Measurements from ENCODE around the gene PRLHR. TPM values are rescaled to one million over a fixed set of nuclear protein-coding genes. Genes with fewer than 3 reads are reported as not detected.

The PRLHR gene
- total and polyA plus RNA-seq, 2 donors from 2014 or later = not detected

GRCh38 chr10:118562851-118563250 lies 32.6 kb downstream of the PRLHR start:
- no peaks in the 10 kb centered on the region for H3K4me1 ChIP-seq (ENCODE audit: control insufficient read depth in 2 of 3, insufficient read depth in 2 of 3, low read depth in 1 of 3, low read length in 3 of 3)
- H3K4me3 ChIP-seq (ENCODE audit: low read length in 3 of 3) = no peak overlapping the region
- intact Hi-C loops (cut with DNase I) = loop anchor here (10.0 kb wide), 1 partner anchor 232 kb away; no protein-coding TSS in a partner anchor
- no peaks in the 10 kb centered on the region for H3K27me3 ChIP-seq (ENCODE audit: control insufficient read depth, insufficient read depth, low read length)
- H3K9me3 ChIP-seq (ENCODE audit: control insufficient read depth in 2 of 3, insufficient read depth in 1 of 3, low read length in 3 of 3) = peaks cover 0 to 4% (median 0%) of the 10 kb centered on the region in 3 donors
- FAIRE-seq (no peak), DNase-seq (no peak)
- H3K27ac ChIP-seq (ENCODE audit: low read depth in 2 of 2, low read length in 2 of 2) = no peak overlapping the region
- no peak for TF ChIP-seq CTCF (IDR thresholded peaks at IDR 0.05; ENCODE audit: borderline replicate concordance, extremely low read depth, insufficient read depth)
- no peak overlapping the region for H3K9ac ChIP-seq (ENCODE audit: low read length in 3 of 3)
- no peaks in the 10 kb centered on the region for H3K36me3 ChIP-seq (ENCODE audit: control insufficient read depth in 2 of 3, insufficient read depth in 3 of 3, low read length in 3 of 3)

- FAIRE-seq (no peak), DNase-seq (no peak)
- H3K4me3 ChIP-seq (ENCODE audit: low read length in 3 of 3) = no peak overlapping the region
- H3K9ac ChIP-seq (ENCODE audit: low read length in 3 of 3) = no peak overlapping the region
- intact Hi-C loops (cut with DNase I) = no loop called here
- no peak overlapping the region for H3K27ac ChIP-seq (ENCODE audit: low read depth in 2 of 2, low read length in 2 of 2)
- no peaks in the 10 kb centered on the region for H3K4me1 ChIP-seq (ENCODE audit: control insufficient read depth in 2 of 3, insufficient read depth in 2 of 3, low read depth in 1 of 3, low read length in 3 of 3)
- no peak for TF ChIP-seq CTCF (IDR thresholded peaks at IDR 0.05; ENCODE audit: borderline replicate concordance, extremely low read depth, insufficient read depth)
- no peaks in the 10 kb centered on the region for H3K36me3 ChIP-seq (ENCODE audit: control insufficient read depth in 2 of 3, insufficient read depth in 3 of 3, low read length in 3 of 3)
- H3K9me3 ChIP-seq (ENCODE audit: control insufficient read depth in 2 of 3, insufficient read depth in 1 of 3, low read length in 3 of 3) = peaks cover 0 to 8% (median 3%) of the 10 kb centered on the region in 3 donors
- H3K27me3 ChIP-seq (ENCODE audit: control insufficient read depth, insufficient read depth, low read length) = no peaks in the 10 kb centered on the region
Measured at GRCh38 chr10:118557946-118558345, 37.5 kb downstream of the PRLHR start.

GRCh38 chr10:118551535-118552100 lies 43.8 kb downstream of the PRLHR start:
- H3K27me3 ChIP-seq (ENCODE audit: control insufficient read depth, insufficient read depth, low read length) = no peaks in the 10 kb centered on the region
- no peak overlapping the region for H3K9ac ChIP-seq (ENCODE audit: low read length in 3 of 3)
- intact Hi-C loops (cut with DNase I) = no loop called here
- no peak for TF ChIP-seq CTCF (IDR thresholded peaks at IDR 0.05; ENCODE audit: borderline replicate concordance, extremely low read depth, insufficient read depth)
- H3K36me3 ChIP-seq (ENCODE audit: control insufficient read depth in 2 of 3, insufficient read depth in 3 of 3, low read length in 3 of 3) = no peaks in the 10 kb centered on the region
- no peak overlapping the region for H3K27ac ChIP-seq (ENCODE audit: low read depth in 2 of 2, low read length in 2 of 2)
- FAIRE-seq (no peak), DNase-seq (no peak)
- H3K9me3 ChIP-seq (ENCODE audit: control insufficient read depth in 2 of 3, insufficient read depth in 1 of 3, low read length in 3 of 3) = peaks cover 0 to 4% (median 3%) of the 10 kb centered on the region in 3 donors
- no peaks in the 10 kb centered on the region for H3K4me1 ChIP-seq (ENCODE audit: control insufficient read depth in 2 of 3, insufficient read depth in 2 of 3, low read depth in 1 of 3, low read length in 3 of 3)
- no peak overlapping the region for H3K4me3 ChIP-seq (ENCODE audit: low read length in 3 of 3)

GRCh38 chr10:118547282-118547681 lies 48.2 kb downstream of the PRLHR start:
- Histone ChIP-seq H3K9ac (ENCODE audit: low read length in 3 of 3) (no peak overlapping the region), H3K9me3 (ENCODE audit: control insufficient read depth in 2 of 3, insufficient read depth in 1 of 3, low read length in 3 of 3) (no peaks in the 10 kb centered on the region), H3K4me1 (ENCODE audit: control insufficient read depth in 2 of 3, insufficient read depth in 2 of 3, low read depth in 1 of 3, low read length in 3 of 3) (no peaks in the 10 kb centered on the region), H3K27ac (ENCODE audit: low read depth in 2 of 2, low read length in 2 of 2) (no peak overlapping the region), H3K4me3 (ENCODE audit: low read length in 3 of 3) (no peak overlapping the region), H3K27me3 (ENCODE audit: control insufficient read depth, insufficient read depth, low read length) (no peaks in the 10 kb centered on the region), H3K36me3 (ENCODE audit: control insufficient read depth in 2 of 3, insufficient read depth in 3 of 3, low read length in 3 of 3) (no peaks in the 10 kb centered on the region)
- TF ChIP-seq CTCF (IDR thresholded peaks at IDR 0.05; ENCODE audit: borderline replicate concordance, extremely low read depth, insufficient read depth) = no peak
- DNase-seq (no peak), FAIRE-seq (no peak)
- intact Hi-C loops (cut with DNase I) = no loop called here
